GM12878 (cell line): Measurements from ENCODE around the gene EPO. TPM values are rescaled to one million over a fixed set of nuclear protein-coding genes. Genes with fewer than 3 reads are reported as not detected.

ENCODE experiments used
- ATAC-seq: fragments of 200-7000 bp; cut with Tn5 transposase; 3 replicates; pipeline ENCODE4 v1.9.1; 2020; ENCODE audit warnings: mild to moderate bottlenecking, moderate library complexity
- BruUV-seq: library from RNA; stranded (reverse); fragments of 400-500 nt; replicated peaks from 2 replicates; lab custom pipeline; 2021; lab: Mats Ljungman, UMichigan
- CTCF ChIA-PET: fragments of 300-600 bp; sonication (Branson Sonifier 250); formaldehyde crosslinking; extraction: SDS; loops from one replicate; lab custom pipeline; 2021; ENCODE audit warnings: inconsistent platforms; lab: Yijun Ruan, JAX
- POLR2A ChIA-PET: fragments of 350-600 bp; formaldehyde crosslinking; extraction: SDS; loops from one replicate; lab custom pipeline; 2021; ENCODE audit warnings: inconsistent platforms; lab: Charles Lee
- RAD21 ChIA-PET: fragments of 300-600 bp; sonication (Branson Sonifier 250); formaldehyde crosslinking; loops from one replicate; lab custom pipeline; 2023; ENCODE audit warnings: antibody characterized with exemption; ENCODE audit not compliant: unreplicated experiment; lab: Charles Lee
- SMC1A ChIA-PET: fragments of 300-600 bp; sonication (Branson Sonifier 250); formaldehyde crosslinking; loops from one replicate; lab custom pipeline; 2023; ENCODE audit not compliant: unreplicated experiment, uncharacterized antibody; lab: Charles Lee
- DNase-seq: peaks from one replicate; pipeline ENCODE4 v3.0.0-alpha.2; 2011; ENCODE audit warnings: low read depth, low spot score
- FAIRE-seq: peaks from 3 replicates; lab custom pipeline; 2011; peaks lifted over from hg19 to GRCh38; lab: Jason Lieb, UNC
- H2AFZ ChIP-seq: 2 replicates; pipeline ENCODE4 v1.6.0; 2011; ENCODE audit warnings: low read depth, low read length, control low read depth; ENCODE audit not compliant: control insufficient read depth
- H3K27ac ChIP-seq: 2 replicates; pipeline ENCODE4 v1.5.1; 2011; ENCODE audit warnings: control low read depth; ENCODE audit not compliant: control insufficient read depth, insufficient read depth
- H3K27me3 ChIP-seq, 2 experiments: replicated peaks in 1 of 2; 2 replicates each; pipeline versions ENCODE4 v1.6.0 to v1.6.1; 2011; ENCODE audit warnings: low read length in 1 of 2; ENCODE audit not compliant: control insufficient read depth in 2 of 2, insufficient read depth in 2 of 2
- H3K36me3 ChIP-seq, 2 experiments: 2 replicates each; pipeline ENCODE4 v1.5.1; 2011; ENCODE audit warnings: low read length in 1 of 2; ENCODE audit not compliant: control insufficient read depth in 2 of 2, insufficient read depth in 2 of 2
- H3K4me1 ChIP-seq: 2 replicates; pipeline ENCODE4 v1.6.1; 2011; ENCODE audit warnings: mild to moderate bottlenecking, low read length, moderate library complexity, mixed read lengths; ENCODE audit not compliant: control insufficient read depth, insufficient read depth
- H3K4me2 ChIP-seq: 2 replicates; pipeline ENCODE4 v1.6.0; 2011; ENCODE audit warnings: control low read depth; ENCODE audit not compliant: control insufficient read depth, insufficient read depth
- H3K4me3 ChIP-seq: fragments of 200-600 bp; sonication (generic); 2 replicates; pipeline ENCODE4 v1.5.1; 2016
- H3K79me2 ChIP-seq: 2 replicates; pipeline ENCODE4 v1.6.0; 2011; ENCODE audit warnings: low read length; ENCODE audit not compliant: control insufficient read depth, insufficient read depth
- H3K9ac ChIP-seq: 2 replicates; pipeline ENCODE4 v1.8.0; 2011; ENCODE audit warnings: low read length, control low read depth, mixed read lengths; ENCODE audit not compliant: control insufficient read depth, insufficient read depth
- H3K9me3 ChIP-seq: replicated peaks from 3 replicates; pipeline ENCODE4 v1.5.1; 2011; ENCODE audit warnings: mild to moderate bottlenecking, low read length; ENCODE audit not compliant: control insufficient read depth, insufficient read depth
- H4K20me1 ChIP-seq: 2 replicates; pipeline ENCODE4 v1.6.0; 2011; ENCODE audit not compliant: control insufficient read depth, insufficient read depth
- BACH1 ChIP-seq: fragments of 450-650 bp; IDR thresholded peaks from 2 replicates; pipeline ENCODE4 v1.6.1; 2017; ENCODE audit warnings: mild to moderate bottlenecking, borderline replicate concordance
- BMI1 ChIP-seq: fragments of 450-650 bp; IDR thresholded peaks from 2 replicates; pipeline ENCODE4 v1.6.1; 2016; ENCODE audit warnings: mild to moderate bottlenecking, moderate library complexity, borderline replicate concordance
- CHD4 ChIP-seq: fragments of 200-600 bp; sonication (generic); IDR thresholded peaks from 2 replicates; pipeline ENCODE4 v1.6.1; 2016; ENCODE audit warnings: mild to moderate bottlenecking
- CREB1 ChIP-seq: IDR thresholded peaks from 2 replicates; pipeline ENCODE4 v1.6.1; 2012; ENCODE audit warnings: low read depth, mild to moderate bottlenecking, inconsistent platforms
- DPF2 ChIP-seq: fragments of 450-650 bp; IDR thresholded peaks from 2 replicates; pipeline ENCODE4 v1.6.1; 2017; ENCODE audit warnings: mild to moderate bottlenecking
- E2F4 ChIP-seq: IDR thresholded peaks from 2 replicates; pipeline ENCODE4 v1.6.1; 2012; ENCODE audit warnings: low read depth, low read length, improper control_type of control experiment
- LARP7 ChIP-seq: fragments of 450-650 bp; IDR thresholded peaks from 2 replicates; pipeline ENCODE4 v1.6.1; 2017; ENCODE audit warnings: mild to moderate bottlenecking
- NFXL1 ChIP-seq: fragments of 450-650 bp; IDR thresholded peaks from 2 replicates; pipeline ENCODE4 v1.6.1; 2017; ENCODE audit warnings: antibody characterized with exemption, mild to moderate bottlenecking, borderline replicate concordance
- NFYA ChIP-seq: IDR thresholded peaks from 2 replicates; pipeline ENCODE4 v1.6.1; 2011; ENCODE audit warnings: low read depth, mild to moderate bottlenecking, low read length, improper control_type of control experiment, borderline replicate concordance
- POU2F2 ChIP-seq: IDR thresholded peaks from 3 replicates; pipeline ENCODE4 v1.6.1; 2011; ENCODE audit warnings: low read depth, mild to moderate bottlenecking, low read length, borderline replicate concordance
- PRDM15 ChIP-seq: fragments of 450-650 bp; formaldehyde crosslinking; IDR thresholded peaks from 2 replicates; pipeline ENCODE4 v1.4.0; 2020; ENCODE audit warnings: mild to moderate bottlenecking, moderate library complexity
- RELA ChIP-seq: fragments of 450-650 bp; IDR thresholded peaks from 2 replicates; pipeline ENCODE4 v1.8.0; 2014; ENCODE audit warnings: borderline replicate concordance; ENCODE audit not compliant: partially characterized antibody
- USF1 ChIP-seq: IDR thresholded peaks from 2 replicates; pipeline ENCODE4 v1.6.1; 2011; ENCODE audit warnings: borderline replicate concordance, low read depth, mild to moderate bottlenecking, moderate library complexity, mixed read lengths, low read length; ENCODE audit not compliant: insufficient read depth; ENCODE audit errors: extremely low read length
- ZNF217 ChIP-seq: fragments of 450-650 bp; IDR thresholded peaks from 2 replicates; pipeline ENCODE4 v1.6.1; 2017; ENCODE audit warnings: antibody characterized with exemption, mild to moderate bottlenecking
- WGBS: methylation state at CpG from one replicate; pipeline ENCODE4 v1.1.6; 2016; ENCODE audit warnings: low lambda C conversion rate; ENCODE audit not compliant: insufficient replicate concordance, insufficient coverage; ENCODE audit errors: missing lambda C conversion rate; 5-methylcytosine and 5-hydroxymethylcytosine counted together
- in situ Hi-C: fragments of 300-500 bp; cut with MboI; formaldehyde crosslinking; loops from 9 replicates; pipeline ENCODE4 v1.14.3; 2018; ENCODE audit warnings: mixed read lengths
- intact Hi-C: fragments of 100-400 bp; cut with micrococcal nuclease; formaldehyde crosslinking; loops from one replicate; pipeline ENCODE4 v1.14.2; 2022; ENCODE audit not compliant: unreplicated experiment
- polyA plus RNA-seq, 11 experiments: library from polyadenylated mRNA; depleted of rRNA in 4 of 11; unstranded in 6 of 11; stranded (reverse) in 5 of 11; fragments of >200 nt; fragmentation: Nextera tagmentation in 4 of 11; fragmentation: Illumina TruSeq in 1 of 11; extraction: Ambion mirVana in 4 of 11; extraction: Trizol in 1 of 11; gene quantifications; 1 replicate in 1 of 11; 2 replicates in 10 of 11; pipeline versions ENCODE4 v1.2.1 to v1.2.3, GENCODE V29; 2011 to 2016; ENCODE audit warnings: inconsistent platforms in 2 of 11, missing spikeins in 2 of 11, low read depth in 1 of 11
- total RNA-seq, 4 experiments: library from RNA; depleted of rRNA in 3 of 4; stranded (reverse); fragments of >200 nt in 3 of 4; fragmentation: Illumina TruSeq in 1 of 4; extraction: Trizol in 1 of 4; gene quantifications; 2 replicates each; pipeline versions ENCODE4 v1.2.1 to v1.2.3, GENCODE V29; 2013 to 2021

The EPO gene
- total and polyA plus RNA-seq, 10 of the 15 experiments (the other 5 are each of a cell fraction or from before 2014, with no cell fraction given): 0.06 to 0.19 TPM; not detected in 8

GRCh38 chr7:100720671-100721504, 620 bp downstream of the EPO start:
- H3K27ac ChIP-seq: no peak overlapping the region
- WGBS: 25% methylated on average over 18 of the region's 56 CpGs
- H3K4me2 ChIP-seq: no peak overlapping the region
- no peaks in the 10 kb centered on the region for H3K36me3 ChIP-seq
- no peaks in the 10 kb centered on the region for H3K79me2 ChIP-seq
- no peaks in the 10 kb centered on the region for H4K20me1 ChIP-seq
- RAD21 ChIA-PET: no interaction called here
- no TSS peak for BruUV-seq
- no peak for ATAC-seq
- no peaks in the 10 kb centered on the region for H3K9me3 ChIP-seq
- no peak for FAIRE-seq
- H3K4me1 ChIP-seq: no peaks in the 10 kb centered on the region
- no peak for DNase-seq
- POLR2A ChIA-PET: no interaction called here
- no peak overlapping the region for H3K4me3 ChIP-seq
- TF ChIP-seq NFXL1 (no peak), RELA (no peak), LARP7 (no peak), NFYA (no peak), ZNF217 (no peak), DPF2 (no peak), BMI1 (no peak), BACH1 (no peak), USF1 (no peak), CHD4 (no peak), E2F4 (no peak), POU2F2 (no peak), PRDM15 (CRISPR knock-in tag) (no peak), CREB1 (no peak)
- no peak overlapping the region for H3K9ac ChIP-seq
- intact Hi-C loops (no loop called here), in situ Hi-C loops (no loop called here)
- CTCF ChIA-PET: interaction anchor here (1.2 kb wide), 1 partner anchor 29 kb away, joined by 3 read pairs; no protein-coding TSS in a partner anchor
- peaks cover 4 to 11% of the 10 kb centered on the region in 2 experiments for H3K27me3 ChIP-seq
- SMC1A ChIA-PET: interaction anchor here (0.6 kb wide), 1 partner anchor 135 kb away, joined by 3 read pairs; the partner anchor contains the start of genes FBXO24 and LRCH4
- no peak overlapping the region for H2AFZ ChIP-seq
